Measurements from ENCODE around the gene CCN6.

GRCh38 chr6:112049026-112049799 lies 4.7 kb upstream of the CCN6 start:
- no peak for TF ChIP-seq POLR2AphosphoS5 (IDR thresholded peaks at IDR 0.05; ENCODE audit: low read depth, low read length)
- no peak for TF ChIP-seq CTCF (IDR thresholded peaks at IDR 0.05 in 2 of 3, conservative IDR thresholded peaks at IDR 0.05 in 1 of 3; ENCODE audit: borderline replicate concordance in 1 of 3, insufficient read depth in 1 of 3, low read depth in 2 of 3, low read length in 2 of 3)
- no peak for TF ChIP-seq POLR2A (IDR thresholded peaks at IDR 0.05; ENCODE audit: borderline replicate concordance, extremely low read depth, insufficient read depth, insufficient read length)
- TF ChIP-seq SP1 (IDR thresholded peaks at IDR 0.05; ENCODE audit: low read depth): no peak
- TF ChIP-seq YY1 (IDR thresholded peaks at IDR 0.05; ENCODE audit: extremely low read depth, insufficient replicate concordance, low read depth, low read length): no peak
- no peak for TF ChIP-seq SRF (IDR thresholded peaks at IDR 0.05; ENCODE audit: low read depth)
- no peak for TF ChIP-seq EZH2 (IDR thresholded peaks at IDR 0.05)
- no peak for TF ChIP-seq RAD21 (IDR thresholded peaks at IDR 0.05; ENCODE audit: low read depth)
- no peak for TF ChIP-seq EZH2phosphoT487 (IDR thresholded peaks at IDR 0.05; ENCODE audit: borderline replicate concordance)
- no peak for TF ChIP-seq ZBTB33 (IDR thresholded peaks at IDR 0.05; ENCODE audit: extremely low read depth, insufficient replicate concordance, low read length)
- TF ChIP-seq, protein P1, sequence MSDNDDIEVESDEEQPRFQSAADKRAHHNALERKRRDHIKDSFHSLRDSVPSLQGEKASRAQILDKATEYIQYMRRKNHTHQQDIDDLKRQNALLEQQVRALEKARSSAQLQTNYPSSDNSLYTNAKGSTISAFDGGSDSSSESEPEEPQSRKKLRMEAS (IDR thresholded peaks at IDR 0.05): no peak

Data from HCT116 (cell line).